Astrocyte (in vitro differentiated cells and primary cell): Measurements from ENCODE around the gene CES5A. TPM values are rescaled to one million over a fixed set of nuclear protein-coding genes. Genes with fewer than 3 reads are reported as not detected.

Experiments used
- DNase-seq: peaks from one replicate; pipeline ENCODE4 v3.0.0-alpha.2; 2010; ENCODE audit warnings: low read depth
- FAIRE-seq: peaks from 2 replicates; lab custom pipeline; 2011; peaks lifted over from hg19 to GRCh38; lab: Jason Lieb, UNC
- H2AFZ ChIP-seq: 2 replicates; pipeline ENCODE4 v1.6.0; 2012; ENCODE audit warnings: low read depth, low read length, inconsistent platforms
- H3K27ac ChIP-seq: 2 replicates; pipeline ENCODE4 v1.5.1; 2011; ENCODE audit warnings: low read depth, low read length, inconsistent platforms
- H3K27me3 ChIP-seq: 2 replicates; pipeline ENCODE4 v1.6.0; 2011; ENCODE audit warnings: low read length, inconsistent platforms; ENCODE audit not compliant: insufficient read depth
- H3K36me3 ChIP-seq: 2 replicates; pipeline ENCODE4 v1.5.1; 2011; ENCODE audit warnings: low read length, inconsistent platforms; ENCODE audit not compliant: insufficient read depth
- H3K4me1 ChIP-seq: 2 replicates; pipeline ENCODE4 v1.5.1; 2011; ENCODE audit warnings: low read length, inconsistent platforms; ENCODE audit not compliant: insufficient read depth
- H3K4me2 ChIP-seq: 2 replicates; pipeline ENCODE4 v1.6.0; 2012; ENCODE audit warnings: low read length, inconsistent platforms
- H3K4me3 ChIP-seq: 2 replicates; pipeline ENCODE4 v1.5.1; 2011; ENCODE audit warnings: low read depth, mild to moderate bottlenecking, low read length, inconsistent platforms; ENCODE audit not compliant: insufficient read depth
- H3K79me2 ChIP-seq: 2 replicates; pipeline ENCODE4 v1.6.0; 2012; ENCODE audit warnings: mild to moderate bottlenecking, low read length, inconsistent platforms; ENCODE audit not compliant: insufficient read depth
- H3K9ac ChIP-seq: 2 replicates; pipeline ENCODE4 v1.6.0; 2012; ENCODE audit warnings: mild to moderate bottlenecking, low read length, inconsistent platforms
- H3K9me3 ChIP-seq: 2 replicates; pipeline ENCODE4 v1.5.1; 2012; ENCODE audit warnings: low read depth, mild to moderate bottlenecking, low read length, inconsistent platforms; ENCODE audit not compliant: insufficient read depth
- H4K20me1 ChIP-seq: 2 replicates; pipeline ENCODE4 v1.6.0; 2012; ENCODE audit warnings: low read length, inconsistent platforms; ENCODE audit not compliant: insufficient read depth
- H3K27ac Mint-ChIP-seq: one replicate; pipeline ENCODE4 v1.8.0; 2021; ENCODE audit warnings: mild to moderate bottlenecking, mixed read lengths; ENCODE audit not compliant: unreplicated experiment
- H3K27me3 Mint-ChIP-seq: one replicate; pipeline ENCODE4 v1.8.0; 2021; ENCODE audit warnings: low read depth, mixed read lengths; ENCODE audit not compliant: unreplicated experiment
- H3K36me3 Mint-ChIP-seq: one replicate; pipeline ENCODE4 v1.8.0; 2021; ENCODE audit warnings: low read depth, mixed read lengths; ENCODE audit not compliant: unreplicated experiment
- H3K4me1 Mint-ChIP-seq: one replicate; pipeline ENCODE4 v1.8.0; 2021; ENCODE audit warnings: low read depth, mixed read lengths; ENCODE audit not compliant: unreplicated experiment
- H3K4me3 Mint-ChIP-seq: one replicate; pipeline ENCODE4 v1.8.0; 2021; ENCODE audit warnings: mild to moderate bottlenecking, moderate library complexity, mixed read lengths; ENCODE audit not compliant: unreplicated experiment
- H3K9me3 Mint-ChIP-seq: one replicate; pipeline ENCODE4 v1.8.0; 2021; ENCODE audit warnings: mild to moderate bottlenecking, mixed read lengths; ENCODE audit not compliant: unreplicated experiment
- CTCF ChIP-seq: IDR thresholded peaks from 2 replicates; pipeline ENCODE4 v1.5.1; 2011; ENCODE audit warnings: low read depth, mild to moderate bottlenecking, inconsistent platforms, low read length, moderate library complexity; ENCODE audit not compliant: insufficient read depth
- EZH2 ChIP-seq: IDR thresholded peaks from 2 replicates; pipeline ENCODE4 v1.6.1; 2012; ENCODE audit warnings: mild to moderate bottlenecking, low read length, inconsistent platforms; ENCODE audit not compliant: insufficient read depth
- total RNA-seq: library from RNA; stranded (reverse); gene quantifications from 2 replicates; pipeline ENCODE4 v1.2.1, GENCODE V29; 2021

The CES5A gene
- total RNA-seq, 1 donor from 2014 or later: not detected

- H3K9me3 ChIP-seq: no peaks in the 10 kb centered on the region
- no peak for FAIRE-seq
- H3K36me3 Mint-ChIP-seq: no peaks in the 10 kb centered on the region
Observed at GRCh38 chr16:55873122-55873521, 2.1 kb downstream of the CES5A start.

GRCh38 chr16:55872130-55872529, 3.0 kb downstream of the CES5A start:
- H3K9ac ChIP-seq: no peak overlapping the region
- no peak overlapping the region for H3K27ac Mint-ChIP-seq
- H4K20me1 ChIP-seq: no peaks in the 10 kb centered on the region
- DNase-seq (no peak), FAIRE-seq (no peak)
- H3K9me3 ChIP-seq: no peaks in the 10 kb centered on the region
- H3K27me3 Mint-ChIP-seq: peaks cover 21% of the 10 kb centered on the region
- TF ChIP-seq CTCF (no peak), EZH2 (no peak)
- no peaks in the 10 kb centered on the region for H3K27me3 ChIP-seq
- H3K36me3 Mint-ChIP-seq: no peaks in the 10 kb centered on the region
- H3K4me3 ChIP-seq: no peak overlapping the region
- H3K9me3 Mint-ChIP-seq: peaks cover 3% of the 10 kb centered on the region
- H3K27ac ChIP-seq: no peak overlapping the region
- no peaks in the 10 kb centered on the region for H3K4me1 ChIP-seq
- peaks cover 10% of the 10 kb centered on the region for H3K4me1 Mint-ChIP-seq
- no peaks in the 10 kb centered on the region for H3K36me3 ChIP-seq
- H2AFZ ChIP-seq: no peak overlapping the region
- H3K4me3 Mint-ChIP-seq: no peak overlapping the region
- no peak overlapping the region for H3K4me2 ChIP-seq
- H3K79me2 ChIP-seq: no peaks in the 10 kb centered on the region

More at GRCh38 chr16:55873122-55873521, 2.1 kb downstream of the CES5A start:
- Histone ChIP-seq H3K9ac (no peak overlapping the region), H3K79me2 (no peaks in the 10 kb centered on the region), H3K4me1 (no peaks in the 10 kb centered on the region), H3K36me3 (no peaks in the 10 kb centered on the region), H4K20me1 (no peaks in the 10 kb centered on the region), H2AFZ (no peak overlapping the region), H3K27me3 (no peaks in the 10 kb centered on the region), H3K4me2 (no peak overlapping the region), H3K4me3 (no peak overlapping the region), H3K27ac (no peak overlapping the region)
- peaks cover 3% of the 10 kb centered on the region for H3K9me3 Mint-ChIP-seq
- H3K27ac Mint-ChIP-seq: no peak overlapping the region
- peaks cover 10% of the 10 kb centered on the region for H3K4me1 Mint-ChIP-seq
- TF ChIP-seq EZH2: no peak
- no peak for TF ChIP-seq CTCF
- H3K4me3 Mint-ChIP-seq: no peak overlapping the region
- no peak for DNase-seq
- peaks cover 16% of the 10 kb centered on the region for H3K27me3 Mint-ChIP-seq

DNA sequence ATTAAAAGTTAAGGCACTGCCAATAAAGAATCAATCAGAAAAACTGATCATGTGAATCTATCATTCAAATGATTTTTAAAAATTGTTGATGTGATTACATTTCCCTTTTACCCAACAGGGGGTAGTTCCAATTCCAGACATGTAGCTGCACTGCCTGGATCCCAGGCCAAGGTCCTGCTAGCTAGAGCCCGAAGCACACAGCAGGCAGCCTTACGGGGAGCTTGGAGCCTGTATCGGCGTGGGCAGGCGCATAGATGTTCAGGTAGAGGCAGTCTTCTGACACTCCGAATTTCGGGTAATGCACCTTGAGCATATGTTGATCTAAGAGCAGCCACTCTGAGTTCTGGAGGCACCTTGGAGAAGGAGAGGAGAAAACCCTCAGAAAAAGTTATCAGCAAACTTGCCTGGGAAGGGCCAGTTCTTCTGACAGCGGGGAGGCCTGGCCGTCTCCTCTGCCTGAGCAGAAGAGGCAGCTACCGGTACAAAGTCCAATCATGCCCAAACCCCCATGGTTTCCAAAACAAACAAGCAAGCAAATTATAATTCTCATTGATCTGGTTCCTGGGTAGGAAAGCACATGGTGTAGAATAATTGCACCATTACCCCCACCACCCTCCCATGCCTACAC, 3.6 kb downstream of the CES5A start:
- no peaks in the 10 kb centered on the region for H4K20me1 ChIP-seq
- Mint-ChIP-seq H3K36me3 (no peaks in the 10 kb centered on the region), H3K27ac (no peak overlapping the region), H3K4me3 (no peak overlapping the region), H3K4me1 (peaks cover 5% of the 10 kb centered on the region), H3K9me3 (peaks cover 3% of the 10 kb centered on the region), H3K27me3 (peaks cover 21% of the 10 kb centered on the region)
- H3K27me3 ChIP-seq: no peaks in the 10 kb centered on the region
- no peak overlapping the region for H3K4me3 ChIP-seq
- H3K79me2 ChIP-seq: no peaks in the 10 kb centered on the region
- no peak for DNase-seq
- no peak overlapping the region for H3K4me2 ChIP-seq
- H2AFZ ChIP-seq: no peak overlapping the region
- no peaks in the 10 kb centered on the region for H3K36me3 ChIP-seq
- TF ChIP-seq CTCF (no peak), EZH2 (no peak)
- H3K4me1 ChIP-seq: no peaks in the 10 kb centered on the region
- H3K9ac ChIP-seq: no peak overlapping the region
- H3K9me3 ChIP-seq: no peaks in the 10 kb centered on the region
- H3K27ac ChIP-seq: no peak overlapping the region
- no peak for FAIRE-seq
